Measurements from ENCODE around the gene ANP32E. TPM values are rescaled to one million over a fixed set of nuclear protein-coding genes. Genes with fewer than 3 reads are reported as not detected.

Gene ANP32E
- total and polyA plus RNA-seq, 9 of the 15 experiments (the other 6 are each of a cell fraction or from before 2014, with no cell fraction given), result 60.4 to 197 (median 104) TPM

DNA sequence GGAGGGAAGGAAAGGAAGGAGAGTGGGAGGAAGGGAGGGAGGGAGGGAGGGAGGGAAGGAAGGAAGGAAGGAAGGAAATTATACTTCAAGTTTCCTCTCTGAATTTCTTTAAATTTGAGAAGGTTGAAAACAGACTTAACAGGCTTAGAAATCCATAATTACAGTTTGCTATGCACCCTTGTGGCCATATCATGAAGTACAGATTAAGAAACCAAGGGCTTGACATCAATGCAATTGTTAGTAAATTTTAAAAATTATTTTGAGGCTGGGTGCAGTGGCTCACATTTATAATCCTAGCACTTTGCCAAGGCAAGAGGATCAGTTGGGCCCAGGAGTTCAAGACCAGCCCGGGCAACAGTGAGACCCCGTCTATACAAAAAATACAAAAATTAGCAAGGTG lies 14.4 kb downstream of the ANP32E start (continued):
- TF ChIP-seq CTCF (IDR thresholded peaks at IDR 0.05 in 2 of 3, conservative IDR thresholded peaks at IDR 0.05 in 1 of 3; ENCODE audit: insufficient read depth in 2 of 3, low read depth in 1 of 3, low read length in 3 of 3), result peak in 2 of 3 experiments; percentile 22 to 42; a peak in 3 of 6 replicates
- TF ChIP-seq ZNF561 (CRISPR knock-in tag; conservative IDR thresholded peaks at IDR 0.05), result no peak
- TF ChIP-seq, protein P1, sequence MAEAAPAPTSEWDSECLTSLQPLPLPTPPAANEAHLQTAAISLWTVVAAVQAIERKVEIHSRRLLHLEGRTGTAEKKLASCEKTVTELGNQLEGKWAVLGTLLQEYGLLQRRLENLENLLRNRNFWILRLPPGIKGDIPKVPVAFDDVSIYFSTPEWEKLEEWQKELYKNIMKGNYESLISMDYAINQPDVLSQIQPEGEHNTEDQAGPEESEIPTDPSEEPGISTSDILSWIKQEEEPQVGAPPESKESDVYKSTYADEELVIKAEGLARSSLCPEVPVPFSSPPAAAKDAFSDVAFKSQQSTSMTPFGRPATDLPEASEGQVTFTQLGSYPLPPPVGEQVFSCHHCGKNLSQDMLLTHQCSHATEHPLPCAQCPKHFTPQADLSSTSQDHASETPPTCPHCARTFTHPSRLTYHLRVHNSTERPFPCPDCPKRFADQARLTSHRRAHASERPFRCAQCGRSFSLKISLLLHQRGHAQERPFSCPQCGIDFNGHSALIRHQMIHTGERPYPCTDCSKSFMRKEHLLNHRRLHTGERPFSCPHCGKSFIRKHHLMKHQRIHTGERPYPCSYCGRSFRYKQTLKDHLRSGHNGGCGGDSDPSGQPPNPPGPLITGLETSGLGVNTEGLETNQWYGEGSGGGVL (CRISPR knock-in tag; IDR thresholded peaks at IDR 0.05), result no peak
- peak; percentile 66 for TF ChIP-seq PCBP2 (IDR thresholded peaks at IDR 0.05; ENCODE audit: low read depth, low read length, poor library complexity, severe bottlenecking)
- no peak for TF ChIP-seq HMG20A (CRISPR knock-in tag; conservative IDR thresholded peaks at IDR 0.05)
- no peak for TF ChIP-seq ZFX (CRISPR knock-in tag; IDR thresholded peaks at IDR 0.05)
- TF ChIP-seq TFAM (CRISPR knock-in tag; conservative IDR thresholded peaks at IDR 0.05), result no peak
- TF ChIP-seq XRCC3 (IDR thresholded peaks at IDR 0.05), result no peak
- TF ChIP-seq RBM17 (IDR thresholded peaks at IDR 0.05; ENCODE audit: borderline replicate concordance, low read depth, low read length), result no peak
- TF ChIP-seq, protein P2, sequence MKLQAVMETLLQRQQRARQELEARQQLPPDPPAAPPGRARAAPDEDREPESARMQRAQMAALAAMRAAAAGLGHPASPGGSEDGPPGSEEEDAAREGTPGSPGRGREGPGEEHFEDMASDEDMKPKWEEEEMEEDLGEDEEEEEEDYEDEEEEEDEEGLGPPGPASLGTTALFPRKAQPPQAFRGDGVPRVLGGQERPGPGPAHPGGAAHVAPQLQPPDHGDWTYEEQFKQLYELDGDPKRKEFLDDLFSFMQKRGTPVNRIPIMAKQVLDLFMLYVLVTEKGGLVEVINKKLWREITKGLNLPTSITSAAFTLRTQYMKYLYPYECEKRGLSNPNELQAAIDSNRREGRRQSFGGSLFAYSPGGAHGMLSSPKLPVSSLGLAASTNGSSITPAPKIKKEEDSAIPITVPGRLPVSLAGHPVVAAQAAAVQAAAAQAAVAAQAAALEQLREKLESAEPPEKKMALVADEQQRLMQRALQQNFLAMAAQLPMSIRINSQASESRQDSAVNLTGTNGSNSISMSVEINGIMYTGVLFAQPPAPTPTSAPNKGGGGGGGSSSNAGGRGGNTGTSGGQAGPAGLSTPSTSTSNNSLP (IDR thresholded peaks at IDR 0.05; ENCODE audit: borderline replicate concordance, low read depth, low read length), result peak; percentile 72; the same call in 1 of the 2 replicates
- TF ChIP-seq ZBED1 (IDR thresholded peaks at IDR 0.05), result no peak
- TF ChIP-seq, protein P3, sequence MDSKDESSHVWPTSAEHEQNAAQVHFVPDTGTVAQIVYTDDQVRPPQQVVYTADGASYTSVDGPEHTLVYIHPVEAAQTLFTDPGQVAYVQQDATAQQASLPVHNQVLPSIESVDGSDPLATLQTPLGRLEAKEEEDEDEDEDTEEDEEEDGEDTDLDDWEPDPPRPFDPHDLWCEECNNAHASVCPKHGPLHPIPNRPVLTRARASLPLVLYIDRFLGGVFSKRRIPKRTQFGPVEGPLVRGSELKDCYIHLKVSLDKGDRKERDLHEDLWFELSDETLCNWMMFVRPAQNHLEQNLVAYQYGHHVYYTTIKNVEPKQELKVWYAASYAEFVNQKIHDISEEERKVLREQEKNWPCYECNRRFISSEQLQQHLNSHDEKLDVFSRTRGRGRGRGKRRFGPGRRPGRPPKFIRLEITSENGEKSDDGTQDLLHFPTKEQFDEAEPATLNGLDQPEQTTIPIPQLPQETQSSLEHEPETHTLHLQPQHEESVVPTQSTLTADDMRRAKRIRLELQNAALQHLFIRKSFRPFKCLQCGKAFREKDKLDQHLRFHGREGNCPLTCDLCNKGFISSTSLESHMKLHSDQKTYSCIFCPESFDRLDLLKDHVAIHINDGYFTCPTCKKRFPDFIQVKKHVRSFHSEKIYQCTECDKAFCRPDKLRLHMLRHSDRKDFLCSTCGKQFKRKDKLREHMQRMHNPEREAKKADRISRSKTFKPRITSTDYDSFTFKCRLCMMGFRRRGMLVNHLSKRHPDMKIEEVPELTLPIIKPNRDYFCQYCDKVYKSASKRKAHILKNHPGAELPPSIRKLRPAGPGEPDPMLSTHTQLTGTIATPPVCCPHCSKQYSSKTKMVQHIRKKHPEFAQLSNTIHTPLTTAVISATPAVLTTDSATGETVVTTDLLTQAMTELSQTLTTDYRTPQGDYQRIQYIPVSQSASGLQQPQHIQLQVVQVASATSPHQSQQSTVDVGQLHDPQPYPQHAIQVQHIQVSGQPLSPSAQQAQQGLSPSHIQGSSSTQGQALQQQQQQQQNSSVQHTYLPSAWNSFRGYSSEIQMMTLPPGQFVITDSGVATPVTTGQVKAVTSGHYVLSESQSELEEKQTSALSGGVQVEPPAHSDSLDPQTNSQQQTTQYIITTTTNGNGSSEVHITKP (IDR thresholded peaks at IDR 0.05; ENCODE audit: partially characterized antibody), result no peak
- no peak for TF ChIP-seq ZKSCAN1 (IDR thresholded peaks at IDR 0.05; ENCODE audit: low read depth, low read length)

Measured in K562 (cell line).